ENCODE results near the gene TECR. TPM values are rescaled to one million over a fixed set of nuclear protein-coding genes. Genes with fewer than 3 reads are reported as not detected.

Gene TECR
- total RNA-seq, 2 donors from 2014 or later, result 85.7 to 108 TPM

Small RNAs within 50 kb of the gene (microRNA-seq; reads per million reads assigned to microRNA genes)
- 0 reads per million in 2 donors for gene MIR639

Other genes with a start within 250 kb of the TECR start
- gene ADGRE5, start 148.2 kb upstream of the TECR start, total RNA-seq, result 10 to 100 TPM; 41.6 to 43.8 TPM
- gene DDX39A, start 110.3 kb upstream of the TECR start, total RNA-seq, result 10 to 100 TPM; 31.8 to 41.6 TPM
- gene PKN1, start 96.3 kb upstream of the TECR start, total RNA-seq, result 100 to 1,000 TPM; 119 to 146 TPM
- under 1 TPM; 0.24 to 0.97 TPM for gene PTGER1, start 54.2 kb upstream of the TECR start, total RNA-seq
- 10 to 100 TPM; 49.7 to 49.8 TPM for gene GIPC1, start 33.5 kb upstream of the TECR start, total RNA-seq
- gene DNAJB1, start 11.2 kb upstream of the TECR start, total RNA-seq, result 10 to 100 TPM; 50.7 to 70.5 TPM
- 100 to 1,000 TPM; 357 to 393 TPM for gene NDUFB7, start 42.5 kb downstream of the TECR start, total RNA-seq
- gene CLEC17A, start 53.5 kb downstream of the TECR start, total RNA-seq, result not detected
- gene ADGRE3, start 145.2 kb downstream of the TECR start, total RNA-seq, result under 1 TPM in 1 of 2 donors, not detected in 1; 0.27 TPM
- gene ZNF333, start 160.5 kb downstream of the TECR start, total RNA-seq, result 1 to 10 TPM; 7.2 to 9.4 TPM
- gene ADGRE2, start 249.0 kb downstream of the TECR start, total RNA-seq, result 1 to 10 TPM in 1 of 2 donors, under 1 TPM in 1; 0.88 to 1.4 TPM